ENCODE measurements around the gene WDR44.
"Not testable (repeated sequence)": the region's sequence is repeated elsewhere in the genome, so short reads cannot be mapped to it uniquely, and the experiment has no call there.

WDR44 gene

GRCh38 chrX:118486693-118487092 is 140.8 kb downstream of the WDR44 start:
- DNase-seq: not testable (repeated sequence)

- DNase-seq: no peak
Measured at GRCh38 chrX:118493016-118493415, 147.1 kb downstream of the WDR44 start.

GRCh38 chrX:118493653-118494297 is 147.9 kb downstream of the WDR44 start:
- no peak for DNase-seq

GRCh38 chrX:118495061-118495921 is 149.4 kb downstream of the WDR44 start, which contains the start of gene DOCK11:
Gene DOCK11, plus strand, starts transcription at chrX:118495815. Its CDS starts 157 bp downstream, at chrX:118495972.
- DNase-seq: peak; percentile 81

GRCh38 chrX:118495958-118496762 is 150.3 kb downstream of the WDR44 start:
- peak; percentile 9 for DNase-seq

GRCh38 chrX:118496763-118497079 is 150.8 kb downstream of the WDR44 start:
- DNase-seq: no peak

GRCh38 chrX:118497180-118497818 is 151.4 kb downstream of the WDR44 start:
- peak; percentile 6 for DNase-seq

- no peak for DNase-seq
Measured at GRCh38 chrX:118498351-118498750, 152.4 kb downstream of the WDR44 start.

- no peak for DNase-seq
Measured at GRCh38 chrX:118498755-118499154, 152.8 kb downstream of the WDR44 start.

- DNase-seq: no peak
Measured at GRCh38 chrX:118499295-118499694, 153.4 kb downstream of the WDR44 start.
